A549 (cell line): ENCODE results near the gene ACTN2.

Experiments
- CHD4 ChIP-seq: fragments of 200-600 bp; sonication (generic); IDR thresholded peaks from 2 replicates; pipeline ENCODE4 v1.6.1; 2016; ENCODE audit warnings: antibody characterized with exemption, mild to moderate bottlenecking, borderline replicate concordance
- CTCF ChIP-seq: fragments of >200 bp; sonication (Bioruptor Twin); formaldehyde crosslinking; IDR thresholded peaks from 3 replicates; pipeline ENCODE4 v1.5.1; 2016
- MAZ ChIP-seq: fragments of 150-350 bp; IDR thresholded peaks from 2 replicates; pipeline ENCODE4 v1.6.1; 2014; ENCODE audit warnings: antibody characterized with exemption, low read depth, low read length, borderline replicate concordance
- RAD21 ChIP-seq, 2 experiments: fragments of >200 bp in 1 of 2; sonication (Bioruptor Twin) in 1 of 2; formaldehyde crosslinking in 1 of 2; IDR thresholded peaks in 1 of 2; conservative IDR thresholded peaks in 1 of 2; 2 replicates in 1 of 2; 3 replicates in 1 of 2; pipeline ENCODE4 v1.6.1; 2012 to 2018; ENCODE audit warnings: inconsistent platforms in 1 of 2
- REST ChIP-seq: fragments of 200-600 bp; sonication (generic); IDR thresholded peaks from 2 replicates; pipeline ENCODE4 v1.6.1; 2016; ENCODE audit warnings: antibody characterized with exemption, mild to moderate bottlenecking, moderate library complexity

- no peak for TF ChIP-seq CTCF
- no peak for TF ChIP-seq REST
- TF ChIP-seq RAD21 (conservative IDR thresholded peaks at IDR 0.05 in 1 of 2, IDR thresholded peaks at IDR 0.05 in 1 of 2) = no peak
- no peak for TF ChIP-seq MAZ
- TF ChIP-seq CHD4 = no peak
Measured at GRCh38 chr1:236760480-236760879, 74.2 kb downstream of the ACTN2 start.
